HG03354 (cell line): ENCODE data around the gene GTF3C6.
"Not testable (repeated sequence)": the region's sequence is repeated elsewhere in the genome, so short reads cannot be mapped to it uniquely, and the experiment has no call there.

Source experiments
- ATAC-seq: cut with Tn5 transposase; IDR thresholded peaks from one replicate; pipeline ENCODE4 v1.9.1; 2021; ENCODE audit warnings: mild to moderate bottlenecking; ENCODE audit not compliant: unreplicated experiment, poor library complexity, severe bottlenecking

GTF3C6 gene

GRCh38 chr6:110971468-110971867, 13.0 kb downstream of the GTF3C6 start:
- no peak for ATAC-seq

GRCh38 chr6:110976575-110976974, 18.1 kb downstream of the GTF3C6 start:
- no peak for ATAC-seq

GRCh38 chr6:110979565-110980101, 21.1 kb downstream of the GTF3C6 start:
- no peak for ATAC-seq

- no peak for ATAC-seq
These were observed 21.7 kb downstream of the GTF3C6 start for GRCh38 chr6:110980227-110980626.

- ATAC-seq, result no peak
These were observed 22.1 kb downstream of the GTF3C6 start for GRCh38 chr6:110980648-110981047.

- ATAC-seq, result no peak
These were observed 22.7 kb downstream of the GTF3C6 start for GRCh38 chr6:110981202-110981600.

- no peak for ATAC-seq
These were observed 32.5 kb downstream of the GTF3C6 start for GRCh38 chr6:110990840-110991576.

GRCh38 chr6:110996691-110997090, 38.2 kb downstream of the GTF3C6 start:
- ATAC-seq, result no peak

- no peak for ATAC-seq
These were observed 41.2 kb downstream of the GTF3C6 start for GRCh38 chr6:110999634-111000270.

GRCh38 chr6:111002350-111002749, 43.8 kb downstream of the GTF3C6 start:
- no peak for ATAC-seq

GRCh38 chr6:111011360-111012142, 53.0 kb downstream of the GTF3C6 start:
- no peak for ATAC-seq

GRCh38 chr6:111012143-111012452, 53.6 kb downstream of the GTF3C6 start:
- no peak for ATAC-seq

- ATAC-seq, result not testable (repeated sequence)
These were observed 54.0 kb downstream of the GTF3C6 start for GRCh38 chr6:111012520-111012919.

GRCh38 chr6:111013144-111013915, 54.8 kb downstream of the GTF3C6 start:
- no peak for ATAC-seq

- no peak for ATAC-seq
These were observed 57.1 kb downstream of the GTF3C6 start for GRCh38 chr6:111015389-111016124.

GRCh38 chr6:111017241-111017640, 58.7 kb downstream of the GTF3C6 start:
- not testable (repeated sequence) for ATAC-seq
